GM12874 (cell line): ENCODE data around the gene CMIP.

Source experiments
- TF ChIP-seq, protein P1 (sequence below): IDR thresholded peaks from 2 replicates; pipeline ENCODE4 v1.5.1; 2011; ENCODE audit warnings: low read depth, mild to moderate bottlenecking, control low read depth, low read length, moderate library complexity; ENCODE audit not compliant: insufficient read depth

Gene CMIP

DNA sequence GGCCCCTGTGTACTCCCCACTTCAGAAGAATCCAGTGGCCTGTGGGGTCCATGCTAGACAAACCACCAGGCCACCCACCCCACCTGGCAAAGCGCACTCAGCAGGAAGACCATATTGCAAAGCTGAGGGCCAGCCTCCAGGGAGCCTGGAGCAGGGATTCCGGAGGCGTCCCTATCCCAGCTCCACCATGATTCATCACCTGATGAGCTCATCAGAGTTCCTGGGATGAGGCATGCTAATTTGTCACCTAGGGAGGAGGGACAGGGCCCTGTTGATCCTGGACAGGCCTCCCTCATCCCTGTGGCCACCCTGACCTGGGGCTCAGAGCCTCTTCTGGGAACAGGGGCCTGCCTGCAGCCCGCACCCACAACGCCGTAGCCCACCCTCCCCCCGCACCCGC, 202.9 kb downstream of the CMIP start:
- TF ChIP-seq, protein P1, sequence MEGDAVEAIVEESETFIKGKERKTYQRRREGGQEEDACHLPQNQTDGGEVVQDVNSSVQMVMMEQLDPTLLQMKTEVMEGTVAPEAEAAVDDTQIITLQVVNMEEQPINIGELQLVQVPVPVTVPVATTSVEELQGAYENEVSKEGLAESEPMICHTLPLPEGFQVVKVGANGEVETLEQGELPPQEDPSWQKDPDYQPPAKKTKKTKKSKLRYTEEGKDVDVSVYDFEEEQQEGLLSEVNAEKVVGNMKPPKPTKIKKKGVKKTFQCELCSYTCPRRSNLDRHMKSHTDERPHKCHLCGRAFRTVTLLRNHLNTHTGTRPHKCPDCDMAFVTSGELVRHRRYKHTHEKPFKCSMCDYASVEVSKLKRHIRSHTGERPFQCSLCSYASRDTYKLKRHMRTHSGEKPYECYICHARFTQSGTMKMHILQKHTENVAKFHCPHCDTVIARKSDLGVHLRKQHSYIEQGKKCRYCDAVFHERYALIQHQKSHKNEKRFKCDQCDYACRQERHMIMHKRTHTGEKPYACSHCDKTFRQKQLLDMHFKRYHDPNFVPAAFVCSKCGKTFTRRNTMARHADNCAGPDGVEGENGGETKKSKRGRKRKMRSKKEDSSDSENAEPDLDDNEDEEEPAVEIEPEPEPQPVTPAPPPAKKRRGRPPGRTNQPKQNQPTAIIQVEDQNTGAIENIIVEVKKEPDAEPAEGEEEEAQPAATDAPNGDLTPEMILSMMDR, result no peak

DNA sequence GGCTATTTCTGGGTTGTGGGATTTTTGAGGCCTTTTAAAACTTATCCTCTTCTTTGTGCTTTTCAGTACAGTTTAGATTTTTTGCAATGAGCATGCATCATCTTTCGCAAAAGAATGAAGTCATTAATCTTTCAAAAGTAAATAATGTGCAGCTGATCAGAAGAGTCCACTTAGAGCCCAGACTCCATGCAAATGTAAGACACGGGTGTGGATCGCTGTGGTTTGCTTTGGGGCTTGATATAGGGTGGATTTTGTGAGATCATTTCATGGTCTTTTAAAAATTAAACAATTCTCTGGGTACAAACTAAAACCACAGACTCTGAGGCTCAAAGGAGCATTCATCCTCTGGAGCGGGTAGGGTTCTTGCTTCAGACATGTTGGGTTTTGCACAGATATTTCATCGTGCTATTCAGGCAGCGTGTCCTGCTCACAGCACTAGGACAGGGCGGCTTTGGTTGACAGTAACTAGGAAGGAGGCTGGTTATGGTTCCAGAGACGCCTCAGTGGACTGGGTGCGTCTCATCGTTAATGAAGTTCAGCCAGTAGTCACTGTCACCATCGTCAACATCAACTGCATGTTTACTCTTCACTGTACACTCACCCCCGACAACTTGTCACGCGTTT, 205.1 kb downstream of the CMIP start:
- TF ChIP-seq, protein P1, result no peak

DNA sequence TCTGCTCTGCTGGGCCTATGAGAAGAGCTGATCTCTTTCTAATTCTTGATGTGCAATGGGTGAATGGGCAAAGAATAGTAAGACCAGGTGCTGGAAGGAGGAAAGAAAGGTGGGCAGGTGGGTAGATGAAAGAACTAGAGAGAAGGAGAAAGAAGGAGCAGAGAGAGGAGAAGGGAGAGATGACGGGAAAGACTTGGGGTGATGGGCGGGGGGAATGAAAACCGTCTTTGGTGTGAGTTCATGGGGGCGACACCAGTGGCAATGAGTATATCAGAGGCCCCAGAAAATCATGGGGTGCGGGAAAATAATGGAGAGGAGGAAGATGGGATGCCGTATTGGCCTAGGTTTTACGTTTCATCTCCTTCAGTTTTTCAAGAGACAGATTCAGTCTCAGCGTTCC, 205.7 kb downstream of the CMIP start:
- TF ChIP-seq, protein P1, result no peak

DNA sequence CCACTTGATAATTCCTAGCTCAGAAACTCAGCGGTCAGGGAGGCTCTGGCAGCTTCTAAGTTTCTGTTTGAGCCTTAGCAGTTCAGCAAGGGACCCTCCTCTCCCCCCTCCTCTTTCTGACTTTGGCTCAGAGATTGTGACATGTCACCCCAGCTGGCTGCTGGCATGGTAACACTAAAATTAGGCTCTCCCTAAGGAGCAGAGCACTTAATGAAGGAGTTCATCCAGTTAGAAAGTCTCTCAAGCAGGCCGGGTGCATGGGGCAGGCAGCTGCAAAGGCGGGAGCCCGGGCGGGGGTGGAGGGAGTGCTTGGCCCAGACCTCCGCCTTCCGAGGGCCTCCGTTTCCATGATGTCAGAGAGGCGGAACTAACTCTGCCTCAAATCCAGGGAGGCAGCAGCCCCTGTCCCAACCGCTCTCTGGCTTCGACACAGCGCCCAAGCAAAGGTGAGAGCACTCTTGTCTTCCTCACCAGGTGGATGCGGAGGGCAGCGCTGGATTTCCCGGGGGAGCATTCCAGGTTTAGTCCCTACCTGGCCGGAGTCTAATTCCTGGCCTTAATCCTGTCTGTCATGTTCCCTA, 206.5 kb downstream of the CMIP start:
- TF ChIP-seq, protein P1, result no peak

DNA sequence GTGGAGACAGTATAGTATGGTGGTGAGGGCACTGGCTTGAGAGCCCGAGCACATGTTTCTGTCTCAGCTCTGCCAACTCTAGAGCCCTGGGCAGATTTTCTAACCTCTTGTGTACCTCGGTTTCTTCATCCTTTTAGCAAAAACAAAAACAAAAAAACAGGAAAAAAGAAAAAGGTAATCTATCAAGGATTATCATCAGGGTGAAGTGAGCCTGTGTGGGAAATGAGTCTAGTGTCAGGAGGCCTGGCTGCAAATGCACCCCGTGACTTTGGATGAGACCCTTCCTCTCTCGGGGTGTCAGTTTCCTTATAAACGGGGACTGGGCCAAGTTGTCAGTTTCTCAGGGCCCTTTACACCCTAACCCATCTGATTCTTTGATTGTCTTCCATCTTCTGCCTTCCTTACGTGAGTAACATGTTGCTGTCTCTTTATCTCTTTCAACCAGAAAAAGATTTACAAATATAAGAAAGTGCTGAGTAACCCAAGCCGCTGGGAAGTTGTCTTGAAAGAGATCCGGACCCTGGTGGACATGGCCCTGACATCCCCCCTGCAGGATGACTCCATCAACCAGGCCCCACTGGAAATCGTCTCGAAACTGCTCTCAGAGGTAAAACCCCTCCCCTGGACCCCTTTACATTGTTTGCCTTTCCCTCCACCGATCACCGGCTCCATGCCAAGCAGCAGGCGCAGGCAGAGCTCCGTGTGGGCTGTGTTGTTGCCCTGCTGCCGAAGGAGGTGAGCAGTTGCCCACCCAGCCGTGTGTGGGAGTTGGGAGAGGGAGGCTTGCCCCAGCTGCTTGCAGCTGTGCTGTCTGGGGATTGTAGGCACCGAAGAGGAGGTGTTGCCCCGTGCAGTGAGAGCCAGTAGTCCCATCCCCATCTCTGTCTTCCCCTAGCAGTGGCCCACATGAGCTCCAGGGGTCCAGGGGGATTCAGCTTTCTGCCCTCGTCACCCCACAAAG, 207.4 kb downstream of the CMIP start:
- TF ChIP-seq, protein P1, result no peak

DNA sequence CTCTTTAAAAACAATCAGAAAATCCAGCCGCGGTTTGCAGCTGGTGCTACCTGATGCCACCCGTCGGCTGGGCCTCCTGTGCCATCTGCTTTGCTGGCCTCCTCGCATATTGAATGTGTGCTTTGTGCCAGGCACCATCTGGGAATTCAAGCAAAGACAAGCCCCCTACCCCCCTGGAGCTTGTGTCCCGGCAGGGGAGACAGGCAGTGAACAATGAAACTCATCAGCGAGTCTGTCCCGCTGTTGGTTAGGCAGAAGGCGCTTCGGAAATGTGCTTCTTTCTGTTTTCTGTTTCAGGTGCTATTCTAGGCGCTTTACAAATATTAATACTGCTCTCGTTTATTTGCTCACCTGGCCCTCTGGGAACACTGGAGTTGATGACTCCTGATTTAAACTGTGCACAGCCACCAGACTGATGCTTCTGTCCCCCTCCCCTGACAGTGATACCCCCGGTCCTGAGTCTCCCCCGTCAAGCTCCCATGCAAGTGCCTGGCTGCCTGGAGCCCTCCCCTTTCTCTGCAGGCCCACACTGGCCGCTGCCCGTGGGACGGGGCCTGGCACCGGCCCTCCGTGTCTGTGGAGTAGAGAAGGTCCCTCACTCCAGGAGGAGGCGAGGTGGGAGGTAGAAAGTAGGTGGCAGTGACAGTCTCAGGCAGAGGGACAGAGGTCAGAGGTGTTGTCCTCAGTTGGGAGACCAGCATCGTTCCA, 208.3 kb downstream of the CMIP start:
- TF ChIP-seq, protein P1, result no peak

DNA sequence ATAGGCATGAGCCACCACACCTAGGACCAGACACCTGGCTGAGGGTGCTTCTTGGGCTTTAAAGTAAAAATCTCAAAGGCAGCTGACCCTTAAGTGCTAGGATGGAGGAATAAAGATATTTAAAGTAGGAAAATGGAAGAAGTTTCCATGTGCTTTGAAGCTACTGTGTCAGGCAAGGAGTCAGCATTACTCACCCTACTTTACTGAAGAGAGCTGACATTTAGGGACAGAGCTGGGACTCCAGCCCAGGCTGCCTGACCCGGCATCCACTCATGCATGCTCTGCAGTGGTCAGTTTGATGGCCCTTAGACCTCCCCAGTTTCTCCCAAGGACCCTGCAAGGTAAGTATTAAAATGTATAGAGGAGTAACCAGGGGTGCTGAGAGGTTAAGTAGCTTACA, 209.7 kb downstream of the CMIP start:
- TF ChIP-seq, protein P1, result no peak
